Measurements from ENCODE around the gene ALPK1. TPM values are rescaled to one million over a fixed set of nuclear protein-coding genes. Genes with fewer than 3 reads are reported as not detected.

Gene ALPK1
- polyA plus RNA-seq, 1 donor from 2014 or later, result 0.10 TPM

DNA sequence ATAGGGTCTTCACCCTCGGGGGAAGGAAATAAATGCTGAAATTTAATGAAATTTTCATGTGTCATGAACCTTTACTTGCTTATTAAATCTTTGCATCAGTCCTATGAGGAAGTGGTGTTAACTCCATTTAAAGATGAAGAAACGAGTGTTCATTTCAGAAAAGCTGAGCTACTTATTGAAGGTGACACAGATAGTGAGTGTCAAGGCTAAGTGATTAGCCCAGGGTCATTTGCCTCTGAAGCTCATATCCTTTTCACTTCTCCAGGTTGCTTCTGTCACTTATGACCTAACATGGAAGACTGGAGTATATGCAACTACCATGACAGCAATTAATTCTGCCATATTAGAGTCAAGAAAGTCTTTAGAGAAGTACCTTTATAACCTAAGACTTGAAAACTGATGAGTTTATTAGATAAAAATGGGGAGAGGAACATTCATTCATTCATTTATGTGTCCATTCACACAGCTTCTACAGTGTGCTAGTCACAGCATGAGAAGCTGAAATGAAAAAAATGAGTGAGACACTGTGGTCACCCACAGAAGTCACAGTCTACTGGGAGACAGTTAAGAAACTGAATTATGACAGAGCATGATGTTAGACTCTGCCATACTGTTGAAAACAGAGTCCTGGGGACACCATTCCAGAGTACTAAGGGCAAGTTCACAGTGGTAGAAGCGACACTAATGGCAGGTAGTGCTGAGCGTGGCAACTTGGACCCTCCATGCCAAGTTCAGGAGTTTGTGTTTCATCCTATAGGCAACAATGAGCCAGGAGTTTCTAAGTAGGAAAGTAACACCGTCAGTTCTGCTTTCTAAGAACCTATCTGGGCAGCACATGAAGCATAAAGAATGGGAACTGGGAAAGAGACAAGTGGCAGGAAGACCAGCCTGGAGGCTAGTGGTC lies 21.3 kb downstream of the ALPK1 start:
- Histone ChIP-seq H3K27ac (ENCODE audit: low read length) (no peak overlapping the region), H3K79me2 (replicated peaks; ENCODE audit: insufficient read depth, low read length) (no peaks in the 10 kb centered on the region), H3K4me3 (ENCODE audit: low read length) (no peak overlapping the region), H2AFZ (ENCODE audit: low read depth, low read length) (no peak overlapping the region), H3F3A (ENCODE audit: insufficient read depth, low read length, poor library complexity, severe bottlenecking) (no peaks in the 10 kb centered on the region), H4K20me1 (ENCODE audit: insufficient read depth) (no peaks in the 10 kb centered on the region), H3K4me2 (ENCODE audit: low read length) (no peak overlapping the region), H3K9ac (ENCODE audit: low read length) (no peak overlapping the region), H3K36me3 (ENCODE audit: insufficient read depth, low read length) (no peaks in the 10 kb centered on the region), H3K9me3 (ENCODE audit: low read length) (no peaks in the 10 kb centered on the region), H3K9me2 (ENCODE audit: insufficient read depth, low read length) (no peaks in the 10 kb centered on the region), H3K27me3 (ENCODE audit: insufficient read depth, low read depth, low read length) (no peaks in the 10 kb centered on the region)
- TF ChIP-seq, protein P1, sequence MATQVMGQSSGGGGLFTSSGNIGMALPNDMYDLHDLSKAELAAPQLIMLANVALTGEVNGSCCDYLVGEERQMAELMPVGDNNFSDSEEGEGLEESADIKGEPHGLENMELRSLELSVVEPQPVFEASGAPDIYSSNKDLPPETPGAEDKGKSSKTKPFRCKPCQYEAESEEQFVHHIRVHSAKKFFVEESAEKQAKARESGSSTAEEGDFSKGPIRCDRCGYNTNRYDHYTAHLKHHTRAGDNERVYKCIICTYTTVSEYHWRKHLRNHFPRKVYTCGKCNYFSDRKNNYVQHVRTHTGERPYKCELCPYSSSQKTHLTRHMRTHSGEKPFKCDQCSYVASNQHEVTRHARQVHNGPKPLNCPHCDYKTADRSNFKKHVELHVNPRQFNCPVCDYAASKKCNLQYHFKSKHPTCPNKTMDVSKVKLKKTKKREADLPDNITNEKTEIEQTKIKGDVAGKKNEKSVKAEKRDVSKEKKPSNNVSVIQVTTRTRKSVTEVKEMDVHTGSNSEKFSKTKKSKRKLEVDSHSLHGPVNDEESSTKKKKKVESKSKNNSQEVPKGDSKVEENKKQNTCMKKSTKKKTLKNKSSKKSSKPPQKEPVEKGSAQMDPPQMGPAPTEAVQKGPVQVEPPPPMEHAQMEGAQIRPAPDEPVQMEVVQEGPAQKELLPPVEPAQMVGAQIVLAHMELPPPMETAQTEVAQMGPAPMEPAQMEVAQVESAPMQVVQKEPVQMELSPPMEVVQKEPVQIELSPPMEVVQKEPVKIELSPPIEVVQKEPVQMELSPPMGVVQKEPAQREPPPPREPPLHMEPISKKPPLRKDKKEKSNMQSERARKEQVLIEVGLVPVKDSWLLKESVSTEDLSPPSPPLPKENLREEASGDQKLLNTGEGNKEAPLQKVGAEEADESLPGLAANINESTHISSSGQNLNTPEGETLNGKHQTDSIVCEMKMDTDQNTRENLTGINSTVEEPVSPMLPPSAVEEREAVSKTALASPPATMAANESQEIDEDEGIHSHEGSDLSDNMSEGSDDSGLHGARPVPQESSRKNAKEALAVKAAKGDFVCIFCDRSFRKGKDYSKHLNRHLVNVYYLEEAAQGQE (IDR thresholded peaks at IDR 0.05; ENCODE audit: borderline replicate concordance), result no peak
- TF ChIP-seq POLR2AphosphoS5 (IDR thresholded peaks at IDR 0.05) (no peak), TAF1 (IDR thresholded peaks at IDR 0.05; ENCODE audit: low read depth) (no peak), SMC3 (conservative IDR thresholded peaks at IDR 0.05; ENCODE audit: poor library complexity) (no peak), RAD21 (conservative IDR thresholded peaks at IDR 0.05) (no peak), EZH2 (IDR thresholded peaks at IDR 0.05; ENCODE audit: borderline replicate concordance, insufficient read depth, low read length, poor library complexity, severe bottlenecking) (no peak), MXI1 (conservative IDR thresholded peaks at IDR 0.05; ENCODE audit: poor library complexity, severe bottlenecking) (no peak), EP300 (conservative IDR thresholded peaks at IDR 0.05; ENCODE audit: poor library complexity, severe bottlenecking) (no peak)
- TF ChIP-seq, protein P2, sequence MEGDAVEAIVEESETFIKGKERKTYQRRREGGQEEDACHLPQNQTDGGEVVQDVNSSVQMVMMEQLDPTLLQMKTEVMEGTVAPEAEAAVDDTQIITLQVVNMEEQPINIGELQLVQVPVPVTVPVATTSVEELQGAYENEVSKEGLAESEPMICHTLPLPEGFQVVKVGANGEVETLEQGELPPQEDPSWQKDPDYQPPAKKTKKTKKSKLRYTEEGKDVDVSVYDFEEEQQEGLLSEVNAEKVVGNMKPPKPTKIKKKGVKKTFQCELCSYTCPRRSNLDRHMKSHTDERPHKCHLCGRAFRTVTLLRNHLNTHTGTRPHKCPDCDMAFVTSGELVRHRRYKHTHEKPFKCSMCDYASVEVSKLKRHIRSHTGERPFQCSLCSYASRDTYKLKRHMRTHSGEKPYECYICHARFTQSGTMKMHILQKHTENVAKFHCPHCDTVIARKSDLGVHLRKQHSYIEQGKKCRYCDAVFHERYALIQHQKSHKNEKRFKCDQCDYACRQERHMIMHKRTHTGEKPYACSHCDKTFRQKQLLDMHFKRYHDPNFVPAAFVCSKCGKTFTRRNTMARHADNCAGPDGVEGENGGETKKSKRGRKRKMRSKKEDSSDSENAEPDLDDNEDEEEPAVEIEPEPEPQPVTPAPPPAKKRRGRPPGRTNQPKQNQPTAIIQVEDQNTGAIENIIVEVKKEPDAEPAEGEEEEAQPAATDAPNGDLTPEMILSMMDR (IDR thresholded peaks at IDR 0.05; ENCODE audit: poor library complexity, severe bottlenecking), result no peak

DNA sequence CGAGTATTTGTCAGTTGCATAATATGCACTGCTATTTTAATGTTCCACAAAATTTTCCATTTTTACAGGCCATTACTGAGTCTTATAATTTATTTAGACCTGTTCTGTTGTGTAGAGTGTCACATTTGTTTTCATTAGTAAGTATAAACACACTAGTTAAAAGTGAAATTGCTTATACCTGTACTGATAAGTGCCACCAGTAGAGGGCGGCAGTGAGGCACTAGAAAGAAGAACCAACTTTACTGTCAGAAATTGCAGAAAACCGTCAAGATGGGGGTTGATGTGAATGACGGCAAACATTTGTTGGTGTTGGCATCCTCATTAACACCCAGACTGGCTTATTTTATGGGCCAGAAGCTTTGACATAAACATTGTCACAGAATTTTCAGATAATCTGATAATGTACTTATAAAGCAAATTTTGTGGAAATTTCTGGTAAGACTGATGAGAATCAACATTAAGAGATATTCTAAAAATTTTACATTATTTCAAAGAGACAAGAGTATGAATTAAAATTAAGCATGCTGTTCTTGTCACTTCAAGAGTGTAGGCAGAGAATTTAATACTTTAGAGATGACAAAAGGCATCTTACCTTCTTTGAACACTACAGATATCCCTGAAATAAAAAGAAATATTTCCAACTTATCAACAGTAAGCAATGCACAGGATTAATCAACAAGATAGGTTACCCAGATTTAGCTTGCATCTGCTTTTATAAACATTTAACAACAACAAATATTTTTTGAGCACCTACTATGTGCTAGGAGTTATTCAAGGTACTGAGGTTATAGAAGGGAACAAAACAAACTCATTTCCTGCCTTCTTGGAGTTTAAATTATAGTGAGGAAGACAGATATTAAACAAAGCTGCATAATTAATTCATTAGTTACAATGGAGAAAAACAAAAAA lies 24.9 kb downstream of the ALPK1 start:
- Histone ChIP-seq H3K9me2 (ENCODE audit: insufficient read depth, low read length) (no peaks in the 10 kb centered on the region), H2AFZ (ENCODE audit: low read depth, low read length) (no peak overlapping the region)
- TF ChIP-seq SMC3 (conservative IDR thresholded peaks at IDR 0.05; ENCODE audit: poor library complexity), result peak; percentile 73
- TF ChIP-seq, protein P2 (IDR thresholded peaks at IDR 0.05; ENCODE audit: poor library complexity, severe bottlenecking), result peak; percentile 78
- TF ChIP-seq, protein P1 (IDR thresholded peaks at IDR 0.05; ENCODE audit: borderline replicate concordance), result no peak
- peak; percentile 66 for TF ChIP-seq RAD21 (conservative IDR thresholded peaks at IDR 0.05)

More for the DNA sequence above, 24.9 kb downstream of the ALPK1 start:
- Histone ChIP-seq H4K20me1 (ENCODE audit: insufficient read depth) (no peaks in the 10 kb centered on the region), H3K79me2 (replicated peaks; ENCODE audit: insufficient read depth, low read length) (no peaks in the 10 kb centered on the region), H3K4me2 (ENCODE audit: low read length) (no peak overlapping the region), H3F3A (ENCODE audit: insufficient read depth, low read length, poor library complexity, severe bottlenecking) (no peaks in the 10 kb centered on the region), H3K27ac (ENCODE audit: low read length) (no peak overlapping the region), H3K36me3 (ENCODE audit: insufficient read depth, low read length) (no peaks in the 10 kb centered on the region), H3K27me3 (ENCODE audit: insufficient read depth, low read depth, low read length) (no peaks in the 10 kb centered on the region), H3K4me3 (ENCODE audit: low read length) (no peak overlapping the region), H3K9me3 (ENCODE audit: low read length) (no peaks in the 10 kb centered on the region), H3K9ac (ENCODE audit: low read length) (no peak overlapping the region)

Data from neural cell (in vitro differentiated cells).